Measurements from ENCODE around the gene SEC61A1.

Gene SEC61A1

DNA sequence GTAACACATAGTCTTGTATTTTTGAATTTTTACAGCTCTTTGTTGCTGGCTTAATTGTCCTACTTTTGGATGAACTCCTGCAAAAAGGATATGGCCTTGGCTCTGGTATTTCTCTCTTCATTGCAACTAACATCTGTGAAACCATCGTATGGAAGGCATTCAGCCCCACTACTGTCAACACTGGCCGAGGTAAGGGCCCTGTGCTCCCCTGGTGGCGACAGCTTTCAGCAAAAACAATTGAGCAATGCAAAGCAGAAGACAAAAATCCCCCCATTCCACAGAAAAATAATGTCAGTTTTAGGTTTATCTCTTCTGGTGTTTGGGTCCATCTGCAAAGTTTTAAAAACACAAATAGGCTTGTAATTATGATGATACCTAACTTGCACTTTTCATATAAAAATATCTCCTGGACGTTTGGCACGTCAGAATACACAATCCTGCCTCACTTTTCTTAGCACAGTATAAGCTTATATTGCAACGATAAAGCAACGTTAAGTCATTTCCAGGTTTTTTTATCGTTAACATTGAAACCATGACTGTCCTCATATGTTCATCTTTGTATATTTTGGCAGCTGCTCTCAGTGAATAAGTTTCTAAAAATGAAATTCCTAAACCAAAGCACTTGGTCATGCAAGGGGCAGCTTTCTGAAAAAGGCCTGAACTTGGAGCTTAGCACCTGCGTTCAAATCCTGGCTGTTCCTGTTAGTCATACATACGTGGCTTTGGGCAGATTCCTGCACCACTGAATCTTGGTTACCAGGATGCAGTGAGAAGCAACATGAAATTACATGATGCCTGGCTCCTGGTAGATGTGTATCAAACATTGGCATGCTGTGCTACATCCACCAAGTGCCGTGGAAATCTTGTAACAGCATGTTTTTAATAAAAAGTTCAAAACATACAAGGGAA, 8.5 kb downstream of the SEC61A1 start:
- DNase-seq (ENCODE audit: low read depth in 2 of 2), result no peak

DNA sequence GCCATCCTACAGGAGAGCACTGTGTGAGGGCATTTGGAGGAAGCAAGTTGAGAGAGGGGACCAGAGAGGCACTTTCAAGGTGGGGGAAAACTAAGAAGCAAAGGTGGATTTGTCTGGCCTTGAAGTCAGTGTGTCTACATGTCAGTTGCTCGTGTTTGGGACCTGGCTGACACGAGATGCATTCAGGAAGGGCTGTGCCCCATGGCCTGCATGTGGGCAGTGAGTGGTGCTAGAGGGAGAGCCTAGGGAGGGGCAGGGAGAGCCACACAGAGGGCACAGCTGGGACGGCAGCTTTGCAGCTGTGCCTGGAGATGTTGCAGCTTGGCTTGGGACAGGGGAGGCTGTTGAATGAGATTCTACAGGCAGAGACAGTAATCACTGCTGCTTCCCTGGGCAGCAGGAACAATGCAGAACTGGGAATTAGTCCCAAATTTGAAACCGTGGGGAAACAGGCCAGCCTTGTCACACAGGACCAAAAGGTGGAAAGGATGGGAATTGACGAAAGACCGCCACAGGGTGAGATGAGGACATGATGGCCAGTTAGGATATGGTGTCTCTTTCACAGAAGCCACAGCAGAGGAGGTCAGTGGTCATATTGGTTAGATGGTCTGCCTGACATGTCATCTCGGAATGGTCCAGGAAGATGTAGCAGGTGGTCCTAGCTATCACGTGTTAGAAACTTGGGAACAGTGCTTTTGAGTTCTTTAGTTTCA, 10.0 kb downstream of the SEC61A1 start:
- DNase-seq (ENCODE audit: low read depth in 2 of 2), result no peak

DNA sequence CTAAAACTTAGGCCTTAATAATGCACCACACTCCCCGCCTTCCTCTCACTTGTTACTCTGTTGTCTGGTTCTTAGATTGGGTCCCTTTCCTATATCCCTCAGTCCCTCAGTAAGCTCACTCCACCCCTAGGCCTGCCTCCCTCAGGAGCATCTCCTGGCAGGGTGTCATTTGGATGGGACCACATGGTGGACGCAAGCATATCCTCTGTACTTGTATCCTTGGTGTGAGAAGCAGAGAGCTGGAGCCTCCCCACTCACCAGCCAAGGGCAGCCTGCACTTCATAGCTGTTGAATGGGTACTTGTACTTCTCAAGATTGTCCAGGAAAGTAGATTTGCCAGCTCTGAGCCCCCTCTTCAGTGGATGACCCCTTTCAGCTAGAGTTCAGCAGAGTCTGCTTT, 11.6 kb downstream of the SEC61A1 start:
- no peak for DNase-seq (ENCODE audit: low read depth in 2 of 2)

DNA sequence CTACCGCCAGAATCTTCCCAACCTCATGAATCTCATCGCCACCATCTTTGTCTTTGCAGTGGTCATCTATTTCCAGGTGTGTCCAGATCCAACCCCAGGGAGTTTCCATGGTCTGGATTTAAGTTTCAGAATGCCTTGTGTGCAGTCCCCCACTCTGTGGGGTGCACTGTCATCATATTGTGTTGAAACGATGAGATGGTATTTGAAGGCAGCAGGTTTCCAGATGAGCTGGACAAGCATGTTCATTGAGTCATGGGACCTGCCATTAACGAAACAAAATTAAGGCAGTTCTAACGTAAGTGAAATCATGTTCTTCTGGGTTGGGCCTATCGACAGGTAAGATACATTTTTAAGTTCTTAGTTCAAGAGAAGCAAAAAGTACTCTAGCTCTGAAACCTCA, 12.7 kb downstream of the SEC61A1 start:
- no peak for DNase-seq (ENCODE audit: low read depth in 2 of 2)

DNA sequence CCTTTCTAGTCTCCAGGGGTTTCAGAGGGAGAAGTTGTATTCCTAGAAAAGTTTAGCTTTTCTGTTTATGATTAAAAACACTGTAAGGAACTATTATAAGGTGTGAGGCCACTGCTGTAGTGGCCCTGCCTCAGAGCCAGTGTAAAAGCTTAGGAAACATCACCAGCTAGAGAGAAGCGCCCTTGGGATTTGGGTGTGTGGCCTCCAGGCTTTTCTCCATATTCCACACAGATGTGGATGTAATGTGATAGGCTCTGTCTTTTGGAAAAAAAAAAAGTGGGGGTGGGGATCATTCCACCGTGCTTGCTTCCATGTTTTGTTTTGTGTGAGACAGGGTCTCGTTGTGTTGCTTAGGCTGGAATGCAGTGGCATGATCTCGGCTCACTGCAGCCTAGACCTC, 13.9 kb downstream of the SEC61A1 start:
- DNase-seq (ENCODE audit: low read depth in 2 of 2), result no peak

DNA sequence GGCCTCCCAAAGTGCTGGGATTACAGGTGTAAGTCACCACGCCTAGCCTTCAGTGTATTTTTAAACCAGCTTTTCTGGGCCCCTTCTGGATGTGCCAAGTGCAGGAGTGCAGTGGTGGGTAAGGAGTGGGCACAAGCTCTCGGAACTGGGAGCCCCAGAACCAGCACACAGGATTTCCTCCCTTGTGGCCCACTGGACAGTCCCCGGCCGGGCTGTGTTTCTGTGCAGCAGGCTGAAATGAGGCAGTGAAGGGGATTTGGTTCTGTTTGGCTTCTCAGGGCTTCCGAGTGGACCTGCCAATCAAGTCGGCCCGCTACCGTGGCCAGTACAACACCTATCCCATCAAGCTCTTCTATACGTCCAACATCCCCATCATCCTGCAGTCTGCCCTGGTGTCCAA, 14.4 kb downstream of the SEC61A1 start:
- no peak for DNase-seq (ENCODE audit: low read depth in 2 of 2)

DNA sequence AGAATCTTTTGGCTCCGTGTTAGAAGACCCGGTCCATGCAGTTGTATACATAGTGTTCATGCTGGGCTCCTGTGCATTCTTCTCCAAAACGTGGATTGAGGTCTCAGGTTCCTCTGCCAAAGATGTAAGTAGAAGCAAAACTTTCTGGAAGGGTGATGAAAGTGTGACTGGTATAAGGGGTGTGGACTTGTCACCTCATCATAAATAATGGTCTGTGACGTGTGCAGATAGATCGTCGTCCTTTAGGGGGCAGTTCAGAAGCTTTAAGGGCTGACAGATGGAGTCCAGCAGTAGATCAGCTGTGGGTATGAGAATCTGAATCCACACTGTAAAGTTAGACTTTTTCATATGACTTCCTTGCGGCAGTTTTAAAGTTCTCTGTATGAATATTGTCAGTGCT, 15.3 kb downstream of the SEC61A1 start:
- no peak for DNase-seq (ENCODE audit: low read depth in 2 of 2)

DNA sequence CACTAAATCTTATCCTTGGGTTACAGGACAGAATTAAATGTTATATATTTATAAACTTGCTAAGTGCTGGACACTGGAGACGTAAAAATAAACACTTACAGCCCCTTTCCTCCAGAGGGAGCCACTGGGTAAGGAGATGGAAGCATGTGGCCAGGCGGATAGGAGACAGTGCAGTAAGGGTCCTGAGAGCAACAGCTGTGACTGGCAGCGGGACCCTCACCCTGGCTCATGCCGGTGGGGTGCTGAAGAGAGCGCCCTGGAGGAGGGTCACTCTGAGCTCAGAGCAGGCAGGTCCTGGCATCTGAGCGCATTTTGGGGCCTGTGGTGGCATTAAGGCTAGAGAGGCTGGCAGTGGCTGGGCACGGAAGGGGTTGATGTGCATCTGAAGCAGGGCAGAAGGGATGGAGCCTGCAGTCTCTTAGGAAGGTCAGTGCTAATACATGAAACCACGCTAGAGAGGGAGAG, 16.0 kb downstream of the SEC61A1 start:
- no peak for DNase-seq (ENCODE audit: low read depth in 2 of 2)

DNA sequence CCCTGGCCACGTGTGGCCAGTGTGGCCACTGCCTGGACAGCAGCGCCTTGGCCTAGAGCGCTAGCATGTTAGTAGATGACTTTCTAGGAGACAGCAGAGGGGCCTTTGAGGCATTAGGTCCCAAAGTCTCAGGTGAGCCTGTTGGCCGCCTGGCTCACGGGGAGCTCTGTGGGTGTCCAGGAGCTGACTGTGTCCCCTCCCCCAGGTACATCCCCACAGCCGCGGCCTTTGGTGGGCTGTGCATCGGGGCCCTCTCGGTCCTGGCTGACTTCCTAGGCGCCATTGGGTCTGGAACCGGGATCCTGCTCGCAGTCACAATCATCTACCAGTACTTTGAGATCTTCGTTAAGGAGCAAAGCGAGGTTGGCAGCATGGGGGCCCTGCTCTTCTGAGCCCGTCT, 17.0 kb downstream of the SEC61A1 start:
- no peak for DNase-seq (ENCODE audit: low read depth in 2 of 2)

DNA sequence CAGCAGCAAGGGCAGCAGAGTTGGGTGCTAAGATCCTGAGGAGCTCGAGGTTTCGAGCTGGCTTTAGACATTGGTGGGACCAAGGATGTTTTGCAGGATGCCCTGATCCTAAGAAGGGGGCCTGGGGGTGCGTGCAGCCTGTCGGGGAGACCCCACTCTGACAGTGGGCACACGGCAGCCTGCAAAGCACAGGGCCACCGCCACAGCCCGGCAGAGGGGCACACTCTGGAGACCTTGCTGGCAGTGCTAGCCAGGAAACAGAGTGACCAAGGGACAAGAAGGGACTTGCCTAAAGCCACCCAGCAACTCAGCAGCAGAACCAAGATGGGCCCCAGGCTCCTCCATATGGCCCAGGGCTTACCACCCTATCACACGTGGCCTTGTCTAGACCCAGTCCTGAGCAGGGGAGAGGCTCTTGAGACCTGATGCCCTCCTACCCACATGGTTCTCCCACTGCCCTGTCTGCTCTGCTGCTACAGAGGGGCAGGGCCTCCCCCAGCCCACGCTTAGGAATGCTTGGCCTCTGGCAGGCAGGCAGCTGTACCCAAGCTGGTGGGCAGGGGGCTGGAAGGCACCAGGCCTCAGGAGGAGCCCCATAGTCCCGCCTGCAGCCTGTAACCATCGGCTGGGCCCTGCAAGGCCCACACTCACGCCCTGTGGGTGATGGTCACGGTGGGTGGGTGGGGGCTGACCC, 18.8 kb downstream of the SEC61A1 start:
- DNase-seq (ENCODE audit: low read depth in 2 of 2), result no peak

DNA sequence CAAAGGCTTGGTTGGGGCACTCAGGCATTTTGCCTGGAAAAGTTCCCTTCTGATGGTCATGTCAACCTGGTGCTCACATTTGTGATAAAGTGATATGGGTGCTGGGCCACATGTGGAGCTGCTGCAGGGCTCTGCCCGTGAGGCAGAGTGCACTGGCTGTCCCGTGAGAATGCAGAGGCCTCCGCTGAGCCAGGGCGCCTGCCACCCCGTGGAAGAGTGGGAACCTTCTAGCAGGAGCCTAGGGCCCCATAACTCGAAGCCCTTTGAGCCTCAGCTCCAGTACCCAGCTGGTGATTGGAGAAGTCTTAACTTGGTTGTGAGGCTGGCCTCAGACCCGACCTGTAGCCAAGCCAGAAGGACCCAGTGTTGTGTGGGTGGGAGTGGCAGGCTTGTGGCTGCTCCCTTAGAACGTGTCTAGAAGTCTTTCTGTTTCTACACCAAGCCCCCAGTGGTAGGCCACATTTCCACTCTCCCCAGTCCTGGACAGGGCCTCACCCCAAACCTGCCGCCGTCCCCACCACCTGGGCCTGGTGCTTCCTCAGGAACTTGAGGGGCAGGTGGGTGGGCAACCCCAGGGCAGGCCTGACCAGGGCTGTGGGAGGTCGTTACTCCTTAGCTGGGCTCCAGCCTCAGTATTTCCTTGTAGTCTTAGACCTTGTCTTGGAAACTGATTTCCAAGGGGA, 19.7 kb downstream of the SEC61A1 start:
- DNase-seq (ENCODE audit: low read depth in 2 of 2), result no peak

DNA sequence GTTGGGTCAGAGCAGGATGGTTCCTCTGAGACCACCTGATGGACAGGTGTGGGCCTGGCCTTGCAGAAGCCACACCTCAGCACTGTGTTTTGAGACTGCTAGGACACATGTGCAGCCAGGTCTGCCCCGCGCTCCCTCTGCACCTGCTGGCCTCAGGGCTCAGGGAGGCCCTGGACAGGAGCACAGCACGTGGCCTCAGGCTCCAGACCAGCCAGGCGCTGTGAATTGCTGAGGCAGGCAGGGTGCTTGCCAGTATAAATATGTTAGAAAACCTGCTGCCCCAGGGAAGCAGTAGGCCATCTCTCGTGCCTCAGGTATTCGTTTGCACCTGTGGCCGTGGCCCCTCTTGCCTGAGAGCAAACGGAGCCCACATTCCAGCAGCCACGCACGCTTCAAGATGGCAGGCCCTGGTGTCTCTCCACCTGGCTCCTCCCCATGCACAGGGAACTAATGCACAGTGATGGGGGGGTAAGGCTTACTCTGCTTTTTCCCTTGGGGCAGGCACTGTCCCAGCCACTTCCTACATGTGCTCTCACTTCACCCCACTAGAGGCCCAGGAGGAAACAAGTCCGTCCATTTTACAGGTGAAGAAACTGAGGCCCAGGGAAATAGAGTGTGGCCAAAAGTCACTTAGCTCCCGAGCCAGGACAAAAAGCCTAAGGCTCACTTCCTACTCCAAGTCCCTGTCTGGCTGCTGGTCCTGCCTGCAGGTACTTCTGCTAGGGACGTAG, 20.4 kb downstream of the SEC61A1 start:
- no peak for DNase-seq (ENCODE audit: low read depth in 2 of 2)

DNA sequence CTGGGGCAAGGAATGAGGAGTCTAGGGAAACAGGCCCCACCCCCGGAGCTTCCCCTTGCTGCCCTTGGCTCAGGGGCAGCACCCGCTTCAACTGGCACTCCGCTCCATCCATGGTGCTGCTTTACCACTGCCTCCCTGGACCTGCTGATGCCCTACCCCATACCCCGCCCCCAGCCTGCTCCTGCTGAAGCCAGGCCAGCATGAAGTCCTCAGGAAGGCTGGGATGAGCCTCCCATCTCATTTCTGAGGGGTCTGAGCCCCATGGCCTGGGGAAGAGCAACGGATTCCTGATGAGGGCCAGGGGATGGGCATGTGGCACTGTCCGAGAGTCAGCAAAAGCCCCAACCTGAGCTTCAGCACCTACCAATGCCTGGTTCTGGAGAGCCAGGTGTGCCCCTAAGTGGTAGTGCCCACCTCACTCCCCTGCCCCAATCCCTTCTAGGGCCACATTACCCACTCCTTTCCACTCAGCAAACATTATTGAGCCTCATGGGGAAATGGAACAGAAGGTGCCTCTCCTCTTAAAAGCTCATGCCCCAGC, 21.0 kb downstream of the SEC61A1 start:
- DNase-seq (ENCODE audit: low read depth in 2 of 2), result no peak

DNA sequence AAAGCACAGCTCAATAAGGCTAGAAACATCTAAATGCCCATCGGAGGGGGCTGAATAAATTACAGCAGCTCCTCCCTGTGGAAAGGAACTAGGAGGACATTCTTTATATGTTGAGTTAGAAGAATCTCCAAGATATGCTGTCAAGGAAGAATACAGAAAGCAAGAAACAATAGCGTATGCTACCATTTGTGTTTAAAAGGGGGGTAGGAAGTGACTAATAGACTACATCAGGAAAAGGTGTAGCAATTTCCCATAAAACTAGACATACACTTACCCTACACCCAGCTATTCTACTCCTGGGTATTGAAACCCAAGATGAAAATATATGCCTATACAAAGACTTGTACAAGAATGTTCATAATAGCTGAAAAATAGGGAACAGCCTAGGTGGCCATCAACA, 21.6 kb downstream of the SEC61A1 start:
- DNase-seq (ENCODE audit: low read depth in 2 of 2), result no peak

DNA sequence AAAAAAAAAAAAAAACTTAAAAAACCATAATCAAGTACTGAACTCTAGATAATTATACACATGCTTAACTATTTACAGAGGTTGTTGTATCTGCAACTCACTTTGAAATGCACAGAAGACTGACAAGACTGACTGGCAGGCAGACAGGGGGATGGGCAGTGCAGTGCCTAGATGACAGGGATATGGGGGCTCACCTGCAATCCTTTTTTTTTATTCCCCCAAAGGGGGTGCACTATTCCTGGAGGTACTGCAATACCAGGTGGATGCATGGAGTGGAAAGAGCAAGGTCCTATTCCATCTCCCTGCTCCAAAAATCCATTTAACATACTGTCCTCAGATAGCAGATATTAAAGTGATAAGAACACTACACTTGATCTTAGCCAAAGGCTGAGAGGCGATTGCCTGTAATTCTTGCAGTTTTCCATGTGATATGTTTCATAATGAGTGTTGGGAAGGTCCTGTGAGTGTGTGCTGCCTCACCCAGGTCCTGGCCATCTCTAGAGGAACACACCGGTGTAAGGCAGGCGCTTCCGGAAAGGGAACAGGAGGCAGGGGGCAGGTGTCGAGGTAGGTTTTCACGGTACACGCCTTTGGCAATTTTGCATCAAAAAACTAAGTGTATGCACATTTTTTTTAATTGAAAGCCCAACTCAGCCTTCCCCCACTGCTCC, 22.7 kb downstream of the SEC61A1 start:
- DNase-seq (ENCODE audit: low read depth in 2 of 2), result no peak

DNA sequence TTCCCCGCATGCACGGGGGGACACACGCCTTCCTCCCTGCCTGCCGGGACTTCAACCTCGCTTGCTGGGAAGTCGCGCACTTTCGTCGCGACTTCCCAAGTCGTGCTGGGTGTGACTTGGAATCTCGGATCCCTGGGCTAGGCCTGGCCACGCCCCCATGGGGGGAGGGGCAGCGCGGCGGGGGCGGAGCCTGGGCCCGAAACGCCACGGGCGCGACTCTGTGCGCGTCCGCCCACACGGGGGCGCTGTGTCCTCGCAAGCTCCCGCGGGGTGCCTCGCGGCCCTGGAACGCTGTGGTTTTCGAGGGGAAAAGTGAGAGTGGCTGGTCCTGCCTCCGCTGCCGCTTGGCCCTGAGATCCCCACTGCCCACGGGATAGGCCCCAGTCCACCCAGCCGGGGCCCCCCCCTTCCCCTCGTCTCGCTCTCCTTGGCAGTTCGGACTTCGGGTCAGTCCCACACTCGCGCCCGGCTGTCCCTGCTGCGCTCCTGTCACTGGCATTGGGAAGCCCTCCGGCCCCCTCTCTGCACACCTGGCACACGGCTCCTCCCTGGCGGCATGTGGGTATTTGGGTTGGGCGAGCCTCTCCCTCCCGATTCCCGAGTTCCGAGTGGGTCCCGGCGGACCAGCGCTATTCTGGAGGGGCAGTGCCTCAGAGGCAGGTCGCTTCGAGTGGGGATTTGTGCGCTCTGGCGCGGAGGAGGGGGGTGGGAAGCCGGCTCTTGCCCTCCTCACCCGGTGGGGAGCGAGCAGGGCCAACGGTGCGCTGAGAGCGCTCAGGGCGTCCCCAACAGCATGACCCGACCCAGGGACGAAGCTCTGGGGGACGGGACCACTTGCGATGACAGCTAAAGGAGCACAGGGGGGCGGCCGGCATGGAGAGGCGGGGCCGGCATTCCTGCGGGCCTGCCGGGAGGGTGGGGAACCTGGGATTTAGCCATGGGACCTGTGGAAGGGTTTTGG, 23.6 kb downstream of the SEC61A1 start:
- peak; percentile 83 to 90 for DNase-seq (ENCODE audit: low read depth in 2 of 2)

DNA sequence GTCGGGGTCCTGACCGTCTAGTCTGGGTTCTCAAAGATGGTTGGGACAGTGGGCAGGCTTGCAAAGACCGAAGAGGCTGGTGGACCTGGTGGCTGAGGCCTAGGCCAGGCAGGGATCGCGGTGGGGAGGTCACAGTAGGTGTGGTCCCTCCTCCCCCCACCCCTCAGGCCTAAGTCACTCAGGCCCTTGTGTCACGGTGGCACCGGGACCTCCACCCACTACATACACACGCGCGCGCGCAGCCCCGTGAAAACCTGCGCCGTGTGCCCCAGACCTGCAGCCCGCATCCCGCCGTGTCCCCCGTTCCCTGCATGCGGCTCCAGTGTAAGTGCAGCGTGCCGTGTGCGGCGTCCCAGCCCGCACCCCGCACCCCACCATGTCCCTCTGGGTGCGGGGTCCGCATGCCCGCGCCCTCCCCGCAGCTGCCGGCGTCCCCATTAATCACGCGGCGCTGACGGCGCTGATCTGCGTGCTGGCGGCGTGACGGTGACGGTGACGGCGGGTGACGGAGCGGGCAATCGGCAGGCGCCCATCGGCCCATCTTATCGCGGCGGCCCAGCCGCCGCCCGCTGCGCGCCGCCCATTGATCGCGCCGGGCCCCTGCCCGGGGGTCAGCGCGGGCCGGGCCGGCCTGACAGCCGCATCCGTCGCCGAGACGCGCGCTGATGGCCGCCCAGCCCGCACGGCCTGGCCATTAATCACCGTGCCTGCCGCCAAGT, 24.4 kb downstream of the SEC61A1 start:
- DNase-seq (ENCODE audit: low read depth in 2 of 2), result peak in 1 of 2 donors; percentile 38

DNA sequence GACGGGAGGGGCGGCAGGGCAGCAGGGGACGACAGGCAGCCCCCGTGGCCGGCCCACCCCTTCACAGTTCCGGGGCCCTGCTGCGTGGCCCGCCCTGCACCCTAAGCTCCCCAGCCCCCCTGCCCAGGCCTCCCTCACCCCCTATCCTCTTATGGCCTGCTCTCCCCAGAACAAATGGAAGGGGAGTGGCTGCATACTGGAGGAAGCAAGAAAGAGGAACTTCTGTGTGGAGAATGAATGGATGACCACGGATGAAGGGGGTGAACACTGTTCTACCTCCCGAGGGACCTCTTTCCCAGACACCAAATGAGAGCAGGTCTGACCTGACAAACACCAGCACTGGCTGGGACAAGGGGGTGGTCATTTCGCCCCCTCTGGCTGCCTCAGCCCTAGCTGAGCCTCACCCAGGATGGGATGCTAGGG, 25.0 kb downstream of the SEC61A1 start:
- DNase-seq (ENCODE audit: low read depth in 2 of 2), result no peak

All from stimulated activated CD4-positive, alpha-beta T cell treated with anti-CD3 and anti-CD28 coated beads, Interleukin-1b, Interleukin-23, amount 100 ng/mL, for 4 hours (primary cell).